Left lobe of liver (tissue), 2 donors: ENCODE results near the gene NUCB1. TPM values are rescaled to one million over a fixed set of nuclear protein-coding genes. Genes with fewer than 3 reads are reported as not detected.
A peak's percentile ranks its signal among the peaks of the same experiment; 100 is the strongest.

Source experiments
- ATAC-seq: fragments of 200-7000 bp; cut with Tn5 transposase; one replicate; pipeline ENCODE4 v1.9.1; 2020; ENCODE audit warnings: mild to moderate bottlenecking, moderate library complexity
- DNase-seq: peaks from one replicate; pipeline ENCODE4 v3.0.0-alpha.2; 2020; ENCODE audit warnings: low spot score
- total RNA-seq: library from RNA; stranded (reverse); gene quantifications from one replicate; pipeline ENCODE4 v1.2.1, GENCODE V29; 2021
- donor health status: DM: no; HTN: no; CAD: no; lungs with moderate emphysema.
- donor health status: DM: no; HTN: yes; CAD: no.

NUCB1 gene
- total RNA-seq, 1 donor from 2014 or later: 300 TPM

- DNase-seq (peak; percentile 72), ATAC-seq (peak; percentile 38)
These were observed 70.8 kb downstream of the NUCB1 start for GRCh38 chr19:48970923-48971395.

Other genes starting within 250 kb of the NUCB1 start
- 0.28 TPM for gene NTN5, start 227.3 kb upstream of the NUCB1 start, total RNA-seq
- gene FUT2, start 204.3 kb upstream of the NUCB1 start, total RNA-seq: not detected
- gene MAMSTR, start 180.6 kb upstream of the NUCB1 start, total RNA-seq: 0.23 TPM
- 3.1 TPM for gene RASIP1, start 159.7 kb upstream of the NUCB1 start, total RNA-seq
- not detected for gene IZUMO1, start 153.4 kb upstream of the NUCB1 start, total RNA-seq
- 0.43 TPM for gene FUT1, start 147.7 kb upstream of the NUCB1 start, total RNA-seq
- 0.75 TPM for gene FGF21, start 144.8 kb upstream of the NUCB1 start, total RNA-seq
- gene BCAT2, start 89.3 kb upstream of the NUCB1 start, total RNA-seq: 21.7 TPM
- 15.7 TPM for gene HSD17B14, start 63.8 kb upstream of the NUCB1 start, total RNA-seq
- gene PLEKHA4, start 31.7 kb upstream of the NUCB1 start, total RNA-seq: 7.6 TPM
- 5.7 TPM for gene PPP1R15A, start 27.9 kb upstream of the NUCB1 start, total RNA-seq
- not detected for gene TULP2, start 1.6 kb upstream of the NUCB1 start, total RNA-seq
- 0.23 TPM for gene DHDH, start 33.4 kb downstream of the NUCB1 start, total RNA-seq
- gene BAX, start 54.6 kb downstream of the NUCB1 start, total RNA-seq: 18.9 TPM
- 8,713 TPM for gene FTL, start 65.0 kb downstream of the NUCB1 start, total RNA-seq
- gene GYS1, start 93.0 kb downstream of the NUCB1 start, total RNA-seq: 13.6 TPM
- 34.3 TPM for gene RUVBL2, start 93.6 kb downstream of the NUCB1 start, total RNA-seq
- gene LHB, start 116.8 kb downstream of the NUCB1 start, total RNA-seq: not detected
- not detected for gene CGB3, start 124.0 kb downstream of the NUCB1 start, total RNA-seq
- gene CGB2, start 131.6 kb downstream of the NUCB1 start, total RNA-seq: not detected
- gene CGB1, start 136.6 kb downstream of the NUCB1 start, total RNA-seq: not detected
- not detected for gene CGB5, start 143.5 kb downstream of the NUCB1 start, total RNA-seq
- gene CGB8, start 148.8 kb downstream of the NUCB1 start, total RNA-seq: not detected
- gene CGB7, start 157.4 kb downstream of the NUCB1 start, total RNA-seq: not detected
- gene NTF4, start 164.5 kb downstream of the NUCB1 start, total RNA-seq: not detected
- gene KCNA7, start 172.4 kb downstream of the NUCB1 start, total RNA-seq: not detected
- 170 TPM for gene SNRNP70, start 185.1 kb downstream of the NUCB1 start, total RNA-seq
- gene LIN7B, start 214.1 kb downstream of the NUCB1 start, total RNA-seq: 5.5 TPM
- gene C19orf73, start 218.8 kb downstream of the NUCB1 start, total RNA-seq: 2.2 TPM
- 2.3 TPM for gene PPFIA3, start 219.2 kb downstream of the NUCB1 start, total RNA-seq